GM19467 (cell line): ENCODE data around the gene PLXNC1.

ENCODE experiments used
- ATAC-seq: cut with Tn5 transposase; IDR thresholded peaks from one replicate; pipeline ENCODE4 v1.9.1; 2021; ENCODE audit warnings: mild to moderate bottlenecking, moderate library complexity; ENCODE audit not compliant: unreplicated experiment

PLXNC1 gene

GRCh38 chr12:94178882-94179281, 30.5 kb downstream of the PLXNC1 start:
- ATAC-seq: no peak

GRCh38 chr12:94179723-94180122, 31.3 kb downstream of the PLXNC1 start:
- ATAC-seq: no peak

GRCh38 chr12:94180558-94181296, 32.4 kb downstream of the PLXNC1 start:
- no peak for ATAC-seq

GRCh38 chr12:94182986-94183707, 34.8 kb downstream of the PLXNC1 start:
- ATAC-seq: no peak

- ATAC-seq: no peak
These were observed 35.5 kb downstream of the PLXNC1 start for GRCh38 chr12:94183708-94184379.

GRCh38 chr12:94184995-94185719, 36.8 kb downstream of the PLXNC1 start:
- no peak for ATAC-seq

- no peak for ATAC-seq
These were observed 37.4 kb downstream of the PLXNC1 start for GRCh38 chr12:94185801-94186200.

- ATAC-seq: no peak
These were observed 38.2 kb downstream of the PLXNC1 start for GRCh38 chr12:94186278-94187241.

GRCh38 chr12:94187361-94187760, 39.0 kb downstream of the PLXNC1 start:
- ATAC-seq: no peak

- no peak for ATAC-seq
These were observed 42.2 kb downstream of the PLXNC1 start for GRCh38 chr12:94190623-94191022.

GRCh38 chr12:94191023-94191422, 42.6 kb downstream of the PLXNC1 start:
- ATAC-seq: no peak

- no peak for ATAC-seq
These were observed 43.4 kb downstream of the PLXNC1 start for GRCh38 chr12:94191811-94192210.

- ATAC-seq: no peak
These were observed 44.1 kb downstream of the PLXNC1 start for GRCh38 chr12:94192506-94192905.

- ATAC-seq: no peak
These were observed 44.8 kb downstream of the PLXNC1 start for GRCh38 chr12:94193168-94193567.

GRCh38 chr12:94195483-94195882, 47.1 kb downstream of the PLXNC1 start:
- ATAC-seq: no peak

GRCh38 chr12:94198469-94198868, 50.1 kb downstream of the PLXNC1 start:
- ATAC-seq: no peak

GRCh38 chr12:94198872-94199271, 50.5 kb downstream of the PLXNC1 start:
- no peak for ATAC-seq

GRCh38 chr12:94200069-94200468, 51.7 kb downstream of the PLXNC1 start:
- no peak for ATAC-seq

- ATAC-seq: no peak
These were observed 52.3 kb downstream of the PLXNC1 start for GRCh38 chr12:94200695-94201094.
